ENCODE data around the gene WNK2. TPM values are rescaled to one million over a fixed set of nuclear protein-coding genes. Genes with fewer than 3 reads are reported as not detected.

The WNK2 gene
- total and polyA plus RNA-seq, 2 of the 4 experiments (the other 2 are of a cell fraction) = not detected

- no peak overlapping the region for H3K27ac ChIP-seq (ENCODE audit: insufficient read depth, low read length)
- H2AK9ac ChIP-seq (replicated peaks; ENCODE audit: low read depth, low read length, poor library complexity) = no peak overlapping the region
- dilution Hi-C loops (cut with HindIII; ENCODE audit: low sequenced_read_pairs, unreplicated experiment) = no loop called here
- no peak overlapping the region for H3K14ac ChIP-seq (replicated peaks; ENCODE audit: low read depth, low read length)
- no peak overlapping the region for H3K4me2 ChIP-seq (ENCODE audit: low read depth, low read length)
- in situ Hi-C loops (cut with MboI; ENCODE audit: low sequenced_read_pairs) = no loop called here
- no peak overlapping the region for H2AK5ac ChIP-seq (ENCODE audit: low read depth, low read length)
- H3K4ac ChIP-seq (ENCODE audit: low read depth, low read length) = no peak overlapping the region
- no peak overlapping the region for H2BK5ac ChIP-seq (ENCODE audit: low read depth, low read length, poor library complexity, severe bottlenecking)
- no peaks in the 10 kb centered on the region for H4K20me1 ChIP-seq (ENCODE audit: insufficient read depth, low read length)
- WGBS, 2 experiments (ENCODE audit: extremely low coverage in 2 of 2, insufficient read length in 1 of 2) = no CpG with 5 or more reads among the region's 5 CpGs
- POLR2A ChIA-PET (ENCODE audit: unreplicated experiment) = no interaction called here
- intact Hi-C loops (cut with micrococcal nuclease) = no loop called here
- ATAC-seq (ENCODE audit: low read depth) (no peak), DNase-seq (no peak)
- H4K91ac ChIP-seq (ENCODE audit: insufficient read depth, low read depth, low read length) = no peak overlapping the region
- H3K18ac ChIP-seq (ENCODE audit: low read depth, low read length) = no peak overlapping the region
- H3K27me3 ChIP-seq (ENCODE audit: control insufficient read depth, insufficient read depth, low read length) = peaks cover 3% of the 10 kb centered on the region
- H3K9ac ChIP-seq (ENCODE audit: low read depth, low read length) = no peak overlapping the region
- no TSS peak for BruUV-seq (replicated peaks)
- H3K56ac ChIP-seq (ENCODE audit: extremely low read depth, insufficient read depth, low read length) = no peak overlapping the region
- no peaks in the 10 kb centered on the region for H3K9me3 ChIP-seq (ENCODE audit: control insufficient read depth, insufficient read depth, low read length)
- H2BK20ac ChIP-seq (ENCODE audit: low read depth, low read length) = no peak overlapping the region
- TF ChIP-seq USF2 (IDR thresholded peaks at IDR 0.05; ENCODE audit: low read depth, low read length) (no peak), MAFK (IDR thresholded peaks at IDR 0.05; ENCODE audit: low read depth, low read length) (no peak), MXI1 (IDR thresholded peaks at IDR 0.05; ENCODE audit: borderline replicate concordance, low read depth, low read length) (no peak), RCOR1 (IDR thresholded peaks at IDR 0.05; ENCODE audit: insufficient replicate concordance, low read length) (no peak), CHD1 (IDR thresholded peaks at IDR 0.05; ENCODE audit: low read depth, low read length) (no peak), CTCF (conservative IDR thresholded peaks at IDR 0.05; ENCODE audit: low read depth, low read length) (no peak), ELK1 (IDR thresholded peaks at IDR 0.05; ENCODE audit: borderline replicate concordance, low read depth, low read length) (no peak)
- H3K36me3 ChIP-seq (ENCODE audit: control insufficient read depth, insufficient read depth, low read length) = no peaks in the 10 kb centered on the region
- H3K4me3 ChIP-seq (ENCODE audit: insufficient read depth, low read depth, low read length) = no peak overlapping the region
- no peak overlapping the region for H2AFZ ChIP-seq (replicated peaks; ENCODE audit: low read length, poor library complexity)
- H3K23ac ChIP-seq (ENCODE audit: low read depth, low read length) = no peak overlapping the region
- H2BK120ac ChIP-seq (ENCODE audit: low read depth, low read length) = no peak overlapping the region
- no peak overlapping the region for H4K5ac ChIP-seq (ENCODE audit: low read depth, low read length)
- H3K4me1 ChIP-seq (ENCODE audit: control insufficient read depth, insufficient read depth, low read length) = no peaks in the 10 kb centered on the region
- H3K79me1 ChIP-seq (ENCODE audit: low read depth in 1 of 2, low read length in 2 of 2) = no peaks in the 10 kb centered on the region
- H4K8ac ChIP-seq (ENCODE audit: low read depth in 2 of 2, low read length in 2 of 2) = no peak overlapping the region
- CTCF ChIA-PET = no interaction called here
- H2BK15ac ChIP-seq (ENCODE audit: low read depth, low read length) = no peak overlapping the region
- H3K9me1 ChIP-seq (ENCODE audit: insufficient read depth, low read length) = no peaks in the 10 kb centered on the region
Observed at GRCh38 chr9:93287593-93287992, 103.7 kb downstream of the WNK2 start.

All from IMR-90 (cell line).